ENCODE measurements around the gene GSN. TPM values are rescaled to one million over a fixed set of nuclear protein-coding genes. Genes with fewer than 3 reads are reported as not detected.

Gene GSN
- total RNA-seq, 1 donor from 2014 or later: 758 TPM

- no peak for DNase-seq
- Histone ChIP-seq H3K4me3 (peak overlapping the region; percentile 72), H3K36me3 (peaks cover 62% of the 10 kb centered on the region), H3K9me3 (replicated peaks) (no peaks in the 10 kb centered on the region), H3K27ac (replicated peaks) (peak overlapping the region; percentile 98), H3K4me1 (peaks cover 98% of the 10 kb centered on the region), H3K27me3 (ENCODE audit: low read depth) (no peaks in the 10 kb centered on the region)
- intact Hi-C loops (cut with micrococcal nuclease): no loop called here
- no peak for TF ChIP-seq CTCF (IDR thresholded peaks at IDR 0.05; ENCODE audit: borderline replicate concordance)
Measured at GRCh38 chr9:121302786-121303185, 34.8 kb downstream of the GSN start.

GRCh38 chr9:121303456-121304451, 35.8 kb downstream of the GSN start:
- no peak for DNase-seq
- no peak for TF ChIP-seq CTCF (IDR thresholded peaks at IDR 0.05; ENCODE audit: borderline replicate concordance)
- Histone ChIP-seq H3K27me3 (ENCODE audit: low read depth) (no peaks in the 10 kb centered on the region), H3K4me3 (peak overlapping the region; percentile 72), H3K9me3 (replicated peaks) (no peaks in the 10 kb centered on the region), H3K4me1 (peaks cover 96% of the 10 kb centered on the region), H3K36me3 (peaks cover 71% of the 10 kb centered on the region), H3K27ac (replicated peaks) (peak overlapping the region; percentile 98)
- intact Hi-C loops (cut with micrococcal nuclease): no loop called here

GRCh38 chr9:121304707-121305106, 36.7 kb downstream of the GSN start:
- no peaks in the 10 kb centered on the region for H3K27me3 ChIP-seq (ENCODE audit: low read depth)
- intact Hi-C loops (cut with micrococcal nuclease): no loop called here
- no peaks in the 10 kb centered on the region for H3K9me3 ChIP-seq (replicated peaks)
- no peak for DNase-seq
- H3K4me3 ChIP-seq: peak overlapping the region; percentile 72
- peaks cover 98% of the 10 kb centered on the region for H3K4me1 ChIP-seq
- H3K36me3 ChIP-seq: peaks cover 78% of the 10 kb centered on the region
- H3K27ac ChIP-seq (replicated peaks): peak overlapping the region; percentile 98
- no peak for TF ChIP-seq CTCF (IDR thresholded peaks at IDR 0.05; ENCODE audit: borderline replicate concordance)

GRCh38 chr9:121305269-121305994, 37.5 kb downstream of the GSN start:
- peaks cover 85% of the 10 kb centered on the region for H3K36me3 ChIP-seq
- no peaks in the 10 kb centered on the region for H3K27me3 ChIP-seq (ENCODE audit: low read depth)
- TF ChIP-seq CTCF (IDR thresholded peaks at IDR 0.05; ENCODE audit: borderline replicate concordance): no peak
- H3K4me3 ChIP-seq: peak overlapping the region; percentile 72
- H3K9me3 ChIP-seq (replicated peaks): no peaks in the 10 kb centered on the region
- H3K4me1 ChIP-seq: peaks cover 98% of the 10 kb centered on the region
- H3K27ac ChIP-seq (replicated peaks): peak overlapping the region; percentile 98
- peak; percentile 85 for DNase-seq
- intact Hi-C loops (cut with micrococcal nuclease): no loop called here

GRCh38 chr9:121307976-121308375, 40.0 kb downstream of the GSN start:
- Histone ChIP-seq H3K27me3 (ENCODE audit: low read depth) (no peaks in the 10 kb centered on the region), H3K9me3 (replicated peaks) (no peaks in the 10 kb centered on the region), H3K36me3 (peaks cover 97% of the 10 kb centered on the region), H3K4me1 (peaks cover 98% of the 10 kb centered on the region), H3K4me3 (no peak overlapping the region), H3K27ac (replicated peaks) (peak overlapping the region; percentile 98)
- DNase-seq: no peak
- intact Hi-C loops (cut with micrococcal nuclease): no loop called here
- no peak for TF ChIP-seq CTCF (IDR thresholded peaks at IDR 0.05; ENCODE audit: borderline replicate concordance)
